ENCODE measurements around the gene GPR141.

DNA sequence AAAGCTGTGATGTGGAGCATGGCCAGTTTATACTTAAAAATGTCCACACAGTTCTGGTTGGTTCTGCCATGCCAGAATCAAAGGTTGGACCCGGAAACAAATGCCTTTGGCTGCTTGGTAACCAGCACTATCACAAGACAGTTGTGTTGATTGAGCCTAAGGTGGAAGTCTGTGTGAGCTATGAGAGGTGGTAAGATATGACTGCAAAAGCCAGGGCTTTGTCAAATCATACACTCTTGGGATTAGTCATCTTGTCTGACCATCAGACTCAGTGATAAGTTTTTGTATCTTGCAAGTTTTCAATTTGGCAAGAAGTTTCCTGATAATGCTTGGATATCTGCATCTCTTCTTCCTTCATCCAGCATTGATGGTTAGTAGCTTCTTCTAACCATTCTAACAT lies 35.5 kb downstream of the GPR141 start:
- no peak for TF ChIP-seq CTCF (IDR thresholded peaks at IDR 0.05)
- TF ChIP-seq POLR2A (IDR thresholded peaks at IDR 0.05), result no peak
